ENCODE measurements around the gene CLSTN2. TPM values are rescaled to one million over a fixed set of nuclear protein-coding genes. Genes with fewer than 3 reads are reported as not detected.

Gene CLSTN2
- total and polyA plus RNA-seq, 2 of the 8 experiments (the other 6 are each of a cell fraction or from before 2014, with no cell fraction given): 0.39 to 0.52 TPM

DNA sequence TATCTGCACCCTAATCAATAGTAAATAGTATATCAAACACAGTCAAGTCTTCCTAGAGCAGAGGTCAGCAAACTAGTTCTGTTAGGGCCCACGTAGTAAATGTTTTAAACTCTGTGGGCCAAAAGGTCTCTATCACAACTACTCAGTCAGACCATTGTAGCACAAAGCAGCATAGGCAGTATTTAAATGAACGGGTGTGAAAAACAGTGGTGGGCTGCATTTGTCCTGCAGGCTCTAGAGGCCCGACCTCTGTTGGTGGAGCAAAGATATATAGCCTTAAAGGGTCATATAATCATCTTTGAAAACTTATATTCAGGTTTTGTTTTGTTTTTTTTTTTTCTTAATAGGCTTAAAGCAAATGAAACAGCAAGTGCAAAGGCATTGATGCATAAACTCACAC is 416.5 kb downstream of the CLSTN2 start:
- FAIRE-seq (no peak), DNase-seq (ENCODE audit: low read depth in 1 of 2, low spot score in 2 of 2) (no peak)
- ChIA-PET CTCF (ENCODE audit: partially characterized antibody) (no interaction called here), POLR2A (ENCODE audit: partially characterized antibody) (no interaction called here)
- H2BK20ac ChIP-seq (ENCODE audit: low read length): no peak overlapping the region
- H3K27me3 ChIP-seq (replicated peaks in 1 of 4; ENCODE audit: control insufficient read depth in 3 of 4, extremely low read depth in 1 of 4, insufficient read depth in 3 of 4, low read length in 3 of 4): no peaks in the 10 kb centered on the region
- no peak overlapping the region for H3K9ac ChIP-seq (replicated peaks in 1 of 4; ENCODE audit: extremely low read depth in 1 of 4, low read depth in 3 of 4, low read length in 3 of 4)
- H3K36me3 ChIP-seq (ENCODE audit: control insufficient read depth in 2 of 4, insufficient read depth in 4 of 4, low read length in 3 of 4): no peaks in the 10 kb centered on the region
- no peak overlapping the region for H3K4ac ChIP-seq (replicated peaks; ENCODE audit: insufficient read length, low read depth, low read length)
- no peaks in the 10 kb centered on the region for H3K79me1 ChIP-seq (ENCODE audit: low read depth, low read length)
- no peak overlapping the region for H2BK120ac ChIP-seq (replicated peaks; ENCODE audit: low read depth, low read length)
- H2AFZ ChIP-seq (ENCODE audit: low read length): no peak overlapping the region
- WGBS, 2 experiments (ENCODE audit: extremely low coverage in 1 of 2, insufficient coverage in 1 of 2, insufficient read length in 1 of 2, insufficient replicate concordance in 2 of 2, low coverage in 1 of 2, low lambda C conversion rate in 2 of 2, missing lambda C conversion rate in 1 of 2): 67% methylated on average over 3 of the region's 3 CpGs; no CpG with 5 or more reads in 1 of the 2 experiments
- H3K4me2 ChIP-seq (ENCODE audit: insufficient read depth in 1 of 2, low read depth in 2 of 2, low read length in 2 of 2): no peak overlapping the region
- H3K23me2 ChIP-seq (ENCODE audit: low read depth, low read length): no peaks in the 10 kb centered on the region
- H3K79me2 ChIP-seq (ENCODE audit: control insufficient read depth in 1 of 2, insufficient read depth in 2 of 2, low read length in 2 of 2): no peaks in the 10 kb centered on the region
- H4K91ac ChIP-seq (replicated peaks; ENCODE audit: insufficient read length, low read length): no peak overlapping the region
- no peak overlapping the region for H3K23ac ChIP-seq (ENCODE audit: insufficient read length)
- no peak overlapping the region for H3K18ac ChIP-seq (ENCODE audit: extremely low read depth, low read length)
- H4K8ac ChIP-seq (ENCODE audit: extremely low read depth, insufficient read depth, low read length): no peak overlapping the region
- no peaks in the 10 kb centered on the region for H4K20me1 ChIP-seq (replicated peaks in 1 of 2; ENCODE audit: control insufficient read depth in 1 of 2, insufficient read depth in 2 of 2, low read length in 2 of 2)
- no peaks in the 10 kb centered on the region for H3K9me3 ChIP-seq (ENCODE audit: insufficient read depth in 2 of 2, low read depth in 1 of 2, low read length in 1 of 2)
- H2AK5ac ChIP-seq (ENCODE audit: low read depth, low read length): no peak overlapping the region
- no peak overlapping the region for H4K5ac ChIP-seq (ENCODE audit: insufficient read length, low read depth, low read length)
- H3K14ac ChIP-seq (ENCODE audit: insufficient read length): no peak overlapping the region
- H3K4me3 ChIP-seq (ENCODE audit: extremely low read depth in 1 of 4, insufficient read depth in 2 of 4, low read depth in 3 of 4, low read length in 4 of 4): no peak overlapping the region
- H2BK12ac ChIP-seq (ENCODE audit: low read depth, low read length): no peak overlapping the region
- no peak overlapping the region for H2BK5ac ChIP-seq (ENCODE audit: low read depth, low read length)
- H2BK15ac ChIP-seq (ENCODE audit: low read length): no peak overlapping the region
- H3K56ac ChIP-seq (replicated peaks; ENCODE audit: insufficient read length, low read depth, low read length): no peak overlapping the region
- H3K27ac ChIP-seq (ENCODE audit: low read depth, low read length): no peak overlapping the region
- peaks cover 0 to 8% (median 3%) of the 10 kb centered on the region in 4 experiments; a peak in 4 of 7 replicates for H3K4me1 ChIP-seq (replicated peaks in 1 of 4; ENCODE audit: control insufficient read depth in 3 of 4, insufficient read depth in 4 of 4, low read length in 3 of 4)
- TF ChIP-seq RNF2 (IDR thresholded peaks at IDR 0.05; ENCODE audit: borderline replicate concordance, low read depth, low read length, missing control alignments, poor library complexity, severe bottlenecking): no peak

All from H1 (cell line).